SK-N-SH (cell line): Measurements from ENCODE around the gene SUPT4H1.
A peak's percentile ranks its signal among the peaks of the same experiment; 100 is the strongest.

ENCODE experiments used
- CTCF ChIP-seq: fragments of 200-600 bp; sonication (generic); IDR thresholded peaks from 2 replicates; pipeline ENCODE4 v1.6.1; 2017; ENCODE audit warnings: antibody characterized with exemption, mild to moderate bottlenecking, moderate library complexity
- EP300 ChIP-seq, 2 experiments: IDR thresholded peaks; 2 replicates each; pipeline versions ENCODE4 v1.4.0 to v1.6.1; 2012; ENCODE audit warnings: borderline replicate concordance in 1 of 2, low read depth in 1 of 2, low read length in 1 of 2
- FOXM1 ChIP-seq: IDR thresholded peaks from 2 replicates; pipeline ENCODE4 v1.4.0; 2012; ENCODE audit warnings: low read depth, mild to moderate bottlenecking
- NRF1 ChIP-seq: IDR thresholded peaks from 2 replicates; pipeline ENCODE4 v1.6.1; 2012; ENCODE audit warnings: low read depth, mild to moderate bottlenecking, low read length
- RAD21 ChIP-seq: IDR thresholded peaks from 2 replicates; pipeline ENCODE4 v1.6.1; 2012; ENCODE audit warnings: mild to moderate bottlenecking, low read length
- RCOR1 ChIP-seq: fragments of 150-350 bp; IDR thresholded peaks from 2 replicates; pipeline ENCODE4 v1.6.1; 2017; ENCODE audit warnings: antibody characterized with exemption, low read length
- USF1 ChIP-seq: IDR thresholded peaks from 2 replicates; pipeline ENCODE4 v1.4.0; 2012; ENCODE audit warnings: low read depth, borderline replicate concordance
- YY1 ChIP-seq: IDR thresholded peaks from 2 replicates; pipeline ENCODE4 v1.4.0; 2012; ENCODE audit warnings: low read depth, mild to moderate bottlenecking
- ZBTB33 ChIP-seq: IDR thresholded peaks from 2 replicates; pipeline ENCODE4 v1.4.0; 2012; ENCODE audit warnings: low read depth, borderline replicate concordance

GRCh38 chr17:58317421-58318064, 34.5 kb downstream of the SUPT4H1 start:
- no peak for TF ChIP-seq FOXM1
- no peak for TF ChIP-seq EP300 (IDR thresholded peaks at IDR 0.05; ENCODE audit: borderline replicate concordance in 1 of 2, low read depth in 1 of 2, low read length in 1 of 2)
- TF ChIP-seq RCOR1: no peak
- TF ChIP-seq RAD21: peak; percentile 83
- no peak for TF ChIP-seq YY1
- peak; percentile 74 for TF ChIP-seq CTCF
- no peak for TF ChIP-seq NRF1
- TF ChIP-seq ZBTB33: no peak
- TF ChIP-seq USF1: no peak
